Measurements from ENCODE around the gene ARMH1. TPM values are rescaled to one million over a fixed set of nuclear protein-coding genes. Genes with fewer than 3 reads are reported as not detected.
"Not testable (repeated sequence)": the region's sequence is repeated elsewhere in the genome, so short reads cannot be mapped to it uniquely, and the experiment has no call there.

ARMH1 gene
- total RNA-seq, 4 donors from 2014 or later, result 0.47 to 2.4 (median 1.2) TPM

DNA sequence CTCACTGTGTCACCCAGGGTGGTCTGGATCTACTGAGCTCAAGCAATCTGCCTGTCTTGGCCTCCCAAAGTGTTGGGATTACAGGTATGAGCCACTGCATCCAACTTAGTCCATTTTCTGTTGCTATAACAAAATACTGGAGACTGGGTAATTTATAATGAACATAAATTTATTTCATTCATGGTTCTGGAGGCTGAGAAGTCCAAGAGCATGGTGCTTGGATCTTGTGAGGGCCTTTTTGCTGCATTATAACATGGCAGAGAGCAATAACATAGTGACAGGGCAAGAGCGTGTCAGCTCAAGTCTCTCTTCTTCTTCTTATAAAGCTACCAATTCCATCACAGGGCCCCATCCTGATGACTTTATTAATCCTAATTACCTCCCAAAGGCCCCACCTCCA, 61.5 kb downstream of the ARMH1 start:
- TF ChIP-seq CTCF (IDR thresholded peaks at IDR 0.05), result no peak
- no peak for DNase-seq (ENCODE audit: low spot score)
- ATAC-seq (ENCODE audit: low FRiP score), result no peak

DNA sequence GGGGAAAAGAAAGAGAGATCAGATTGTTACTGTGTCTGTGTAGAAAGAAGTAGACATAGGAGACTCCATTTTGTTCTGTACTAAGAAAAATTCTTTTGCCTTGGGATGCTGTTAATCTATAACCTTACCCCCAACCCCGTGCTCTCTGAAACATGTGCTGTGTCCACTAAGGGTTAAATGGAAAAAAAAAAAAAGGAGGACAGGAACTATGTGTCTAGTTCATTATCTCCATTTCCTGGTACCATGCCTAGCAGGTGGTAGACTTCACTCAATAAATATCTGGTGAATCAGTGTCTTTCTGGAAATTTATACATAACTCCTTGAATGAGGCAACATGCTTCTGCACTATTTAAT, 64.4 kb downstream of the ARMH1 start:
- ATAC-seq (ENCODE audit: low FRiP score); DNase-seq (ENCODE audit: low spot score): not testable (repeated sequence)

DNA sequence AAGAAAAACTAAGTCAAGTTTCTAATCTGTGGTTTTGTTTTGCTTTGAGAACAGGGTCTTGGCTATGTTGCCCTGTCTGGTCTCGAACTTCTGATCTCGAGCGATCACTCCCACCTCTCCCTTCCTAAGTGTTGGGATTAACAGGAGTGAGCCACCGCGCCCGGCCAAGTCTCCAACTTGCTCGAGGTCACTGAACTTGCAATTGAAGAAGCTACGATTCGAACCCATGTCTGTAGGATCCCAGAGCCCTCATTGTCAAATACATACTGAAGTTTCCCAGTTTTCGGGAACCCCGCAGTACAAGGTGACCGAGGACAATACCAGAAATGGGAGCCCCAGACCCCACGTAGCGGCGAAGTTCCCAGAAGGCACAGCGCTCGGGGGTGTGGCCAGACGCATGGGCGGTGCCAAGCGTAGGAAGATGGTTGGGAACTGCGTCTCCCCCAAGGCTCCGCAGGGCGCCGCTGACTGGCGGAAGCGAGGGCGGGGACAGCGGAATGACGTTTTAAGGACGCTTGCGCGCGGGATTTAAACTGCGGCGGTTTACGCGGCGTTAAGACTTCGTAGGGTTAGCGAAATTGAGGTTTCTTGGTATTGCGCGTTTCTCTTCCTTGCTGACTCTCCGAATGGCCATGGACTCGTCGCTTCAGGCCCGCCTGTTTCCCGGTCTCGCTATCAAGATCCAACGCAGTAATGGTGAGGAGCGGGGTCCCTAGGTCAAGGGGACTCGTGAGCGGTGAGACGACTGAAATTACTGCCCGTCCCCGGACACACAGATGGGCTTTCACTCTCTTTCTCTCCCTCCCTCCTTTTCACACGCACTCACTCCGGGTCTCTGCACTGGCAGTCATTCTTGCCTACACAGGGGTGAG, 65.0 kb downstream of the ARMH1 start, which contains the start of gene KIF2C:
TSS of gene KIF2C (plus strand) at position 531 of the 872 bp plus-strand sequence. CDS start at position 627, 96 bp downstream.
- TF ChIP-seq CTCF (IDR thresholded peaks at IDR 0.05), result no peak
- DNase-seq (ENCODE audit: low spot score), result peak; percentile 86
- ATAC-seq (ENCODE audit: low FRiP score), result peak; percentile 99

- TF ChIP-seq CTCF (IDR thresholded peaks at IDR 0.05), result no peak
- DNase-seq (ENCODE audit: low spot score) (no peak), ATAC-seq (ENCODE audit: low FRiP score) (no peak)
Measured at GRCh38 chr1:44740179-44740617, 65.7 kb downstream of the ARMH1 start.

GRCh38 chr1:44743211-44743610, 68.7 kb downstream of the ARMH1 start:
- no peak for DNase-seq (ENCODE audit: low spot score)

DNA sequence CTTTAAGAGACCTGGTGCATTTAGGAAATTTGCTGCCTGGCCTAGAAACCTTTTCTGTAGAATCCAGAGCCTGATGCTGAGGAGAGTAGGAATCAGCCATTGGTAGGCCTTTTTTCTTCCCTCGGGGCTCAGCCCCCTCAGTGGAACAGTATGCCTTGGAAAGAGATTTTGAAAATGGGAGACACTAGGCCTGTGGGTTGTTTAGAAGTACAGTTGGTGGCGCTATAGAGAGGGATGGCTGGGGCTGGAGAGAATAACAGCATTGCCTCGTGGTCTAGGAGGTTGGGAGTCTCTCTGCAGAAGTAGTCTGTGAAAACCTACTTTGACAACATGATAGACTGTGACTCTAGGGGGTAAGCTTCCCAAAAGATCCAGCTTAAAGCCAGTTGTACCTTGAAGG, 73.4 kb downstream of the ARMH1 start:
- ATAC-seq (ENCODE audit: low FRiP score), result no peak
- no peak for DNase-seq (ENCODE audit: low spot score)
- TF ChIP-seq CTCF (IDR thresholded peaks at IDR 0.05), result no peak

More at GRCh38 chr1:44743211-44743610, 68.7 kb downstream of the ARMH1 start:
- no peak for ATAC-seq (ENCODE audit: low FRiP score)
- no peak for TF ChIP-seq CTCF (IDR thresholded peaks at IDR 0.05)

- no peak for TF ChIP-seq CTCF (IDR thresholded peaks at IDR 0.05)
- DNase-seq (ENCODE audit: low spot score) (no peak), ATAC-seq (ENCODE audit: low FRiP score) (no peak)
Measured at GRCh38 chr1:44757420-44757819, 82.9 kb downstream of the ARMH1 start.

All from omental fat pad (tissue), 4 donors.